ENCODE measurements around the gene RBM20. TPM values are rescaled to one million over a fixed set of nuclear protein-coding genes. Genes with fewer than 3 reads are reported as not detected.

Gene RBM20
- total RNA-seq, 1 experiment from 2014 or later: 0.11 TPM

DNA sequence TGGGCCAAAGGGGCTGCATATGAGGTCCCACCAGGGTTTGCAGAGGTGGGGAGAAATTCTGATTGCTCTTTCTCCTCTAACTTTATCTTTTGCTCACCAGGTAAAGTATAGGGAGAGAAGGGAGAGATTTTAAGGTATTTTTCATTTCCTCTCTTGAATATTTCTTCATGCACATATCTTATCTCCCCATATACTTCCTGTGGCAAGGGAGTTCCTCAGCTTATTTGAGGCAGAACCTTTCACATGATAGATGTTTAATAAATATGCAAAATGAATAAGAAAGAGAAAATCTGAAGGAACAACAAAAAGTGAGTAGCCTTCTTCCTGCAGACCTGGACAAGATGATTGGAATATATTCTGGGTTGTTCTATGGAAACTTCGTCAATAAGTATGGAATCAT is 160.2 kb downstream of the RBM20 start:
- H3K27ac ChIP-seq: no peak overlapping the region
- H3K4me2 ChIP-seq: no peak overlapping the region

GRCh38 chr10:110805292-110805691 is 161.2 kb downstream of the RBM20 start:
- DNase-seq: no peak
- Histone ChIP-seq H3K79me2 (ENCODE audit: low read depth) (no peaks in the 10 kb centered on the region), H3K36me3 (ENCODE audit: low read depth) (no peaks in the 10 kb centered on the region), H3K4me1 (replicated peaks; ENCODE audit: insufficient read depth) (no peaks in the 10 kb centered on the region), H2AFZ (no peak overlapping the region), H3K4me3 (no peak overlapping the region), H3K4me2 (no peak overlapping the region), H3K9me3 (ENCODE audit: insufficient read depth, low read depth) (no peaks in the 10 kb centered on the region), H3K27ac (no peak overlapping the region), H3K9me2 (ENCODE audit: insufficient read depth) (no peaks in the 10 kb centered on the region), H4K20me1 (ENCODE audit: insufficient read depth) (no peaks in the 10 kb centered on the region), H3F3A (ENCODE audit: insufficient read depth, low read depth) (no peaks in the 10 kb centered on the region), H3K27me3 (ENCODE audit: insufficient read depth, low read depth) (no peaks in the 10 kb centered on the region)
- ChIA-PET POLR2A (ENCODE audit: unreplicated experiment) (no interaction called here), CTCF (no interaction called here)
- intact Hi-C loops (cut with micrococcal nuclease; ENCODE audit: unreplicated experiment): no loop called here
- TF ChIP-seq, protein P1, sequence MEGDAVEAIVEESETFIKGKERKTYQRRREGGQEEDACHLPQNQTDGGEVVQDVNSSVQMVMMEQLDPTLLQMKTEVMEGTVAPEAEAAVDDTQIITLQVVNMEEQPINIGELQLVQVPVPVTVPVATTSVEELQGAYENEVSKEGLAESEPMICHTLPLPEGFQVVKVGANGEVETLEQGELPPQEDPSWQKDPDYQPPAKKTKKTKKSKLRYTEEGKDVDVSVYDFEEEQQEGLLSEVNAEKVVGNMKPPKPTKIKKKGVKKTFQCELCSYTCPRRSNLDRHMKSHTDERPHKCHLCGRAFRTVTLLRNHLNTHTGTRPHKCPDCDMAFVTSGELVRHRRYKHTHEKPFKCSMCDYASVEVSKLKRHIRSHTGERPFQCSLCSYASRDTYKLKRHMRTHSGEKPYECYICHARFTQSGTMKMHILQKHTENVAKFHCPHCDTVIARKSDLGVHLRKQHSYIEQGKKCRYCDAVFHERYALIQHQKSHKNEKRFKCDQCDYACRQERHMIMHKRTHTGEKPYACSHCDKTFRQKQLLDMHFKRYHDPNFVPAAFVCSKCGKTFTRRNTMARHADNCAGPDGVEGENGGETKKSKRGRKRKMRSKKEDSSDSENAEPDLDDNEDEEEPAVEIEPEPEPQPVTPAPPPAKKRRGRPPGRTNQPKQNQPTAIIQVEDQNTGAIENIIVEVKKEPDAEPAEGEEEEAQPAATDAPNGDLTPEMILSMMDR (conservative IDR thresholded peaks at IDR 0.05): no peak
- no peak for TF ChIP-seq EZH2 (IDR thresholded peaks at IDR 0.05; ENCODE audit: low read depth)
- no TSS peak for BruUV-seq (replicated peaks)

More for the DNA sequence above, 160.2 kb downstream of the RBM20 start:
- Histone ChIP-seq H3K4me3 (no peak overlapping the region), H2AFZ (no peak overlapping the region), H3K9me3 (ENCODE audit: insufficient read depth, low read depth) (no peaks in the 10 kb centered on the region), H4K20me1 (ENCODE audit: insufficient read depth) (no peaks in the 10 kb centered on the region), H3K36me3 (ENCODE audit: low read depth) (no peaks in the 10 kb centered on the region), H3K9me2 (ENCODE audit: insufficient read depth) (no peaks in the 10 kb centered on the region), H3K79me2 (ENCODE audit: low read depth) (no peaks in the 10 kb centered on the region), H3K4me1 (replicated peaks; ENCODE audit: insufficient read depth) (no peaks in the 10 kb centered on the region), H3K27me3 (ENCODE audit: insufficient read depth, low read depth) (no peaks in the 10 kb centered on the region), H3F3A (ENCODE audit: insufficient read depth, low read depth) (no peaks in the 10 kb centered on the region)
- intact Hi-C loops (cut with micrococcal nuclease; ENCODE audit: unreplicated experiment): loop anchor here (5.0 kb wide), 1 partner anchor 88 kb away; no protein-coding TSS in a partner anchor
- DNase-seq: no peak
- no peak for TF ChIP-seq EZH2 (IDR thresholded peaks at IDR 0.05; ENCODE audit: low read depth)
- TF ChIP-seq, protein P1 (conservative IDR thresholded peaks at IDR 0.05): no peak
- no TSS peak for BruUV-seq (replicated peaks)
- POLR2A ChIA-PET (ENCODE audit: unreplicated experiment): no interaction called here
- CTCF ChIA-PET: interaction anchor here (0.6 kb wide), 2 partner anchors 33 to 117 kb away, joined by 3 to 4 read pairs; no protein-coding TSS in a partner anchor

GRCh38 chr10:110806335-110806734 is 162.2 kb downstream of the RBM20 start:
- no peak overlapping the region for H3K27ac ChIP-seq
- H4K20me1 ChIP-seq (ENCODE audit: insufficient read depth): no peaks in the 10 kb centered on the region
- TF ChIP-seq, protein P1 (conservative IDR thresholded peaks at IDR 0.05): no peak
- no peak for TF ChIP-seq EZH2 (IDR thresholded peaks at IDR 0.05; ENCODE audit: low read depth)
- no peak for DNase-seq
- H3K4me2 ChIP-seq: no peak overlapping the region
- no TSS peak for BruUV-seq (replicated peaks)
- no peak overlapping the region for H3K4me3 ChIP-seq
- H3K9me3 ChIP-seq (ENCODE audit: insufficient read depth, low read depth): no peaks in the 10 kb centered on the region
- no peaks in the 10 kb centered on the region for H3F3A ChIP-seq (ENCODE audit: insufficient read depth, low read depth)
- no peaks in the 10 kb centered on the region for H3K79me2 ChIP-seq (ENCODE audit: low read depth)
- no peak overlapping the region for H2AFZ ChIP-seq
- no peaks in the 10 kb centered on the region for H3K36me3 ChIP-seq (ENCODE audit: low read depth)
- H3K27me3 ChIP-seq (ENCODE audit: insufficient read depth, low read depth): no peaks in the 10 kb centered on the region
- ChIA-PET POLR2A (ENCODE audit: unreplicated experiment) (no interaction called here), CTCF (no interaction called here)
- no peaks in the 10 kb centered on the region for H3K9me2 ChIP-seq (ENCODE audit: insufficient read depth)
- no peaks in the 10 kb centered on the region for H3K4me1 ChIP-seq (replicated peaks; ENCODE audit: insufficient read depth)
- intact Hi-C loops (cut with micrococcal nuclease; ENCODE audit: unreplicated experiment): no loop called here

Measured in PC-9 (cell line).